Occipital lobe (tissue), 3 donors: Measurements from ENCODE around the gene STK4. TPM values are rescaled to one million over a fixed set of nuclear protein-coding genes. Genes with fewer than 3 reads are reported as not detected.

Experiments
- DNase-seq: peaks from one replicate; lab custom pipeline; 2025; lab: John Stamatoyannopoulos, UW
- small RNA-seq: library from RNA; depleted of rRNA; stranded (forward); fragments of <200 nt; gene quantifications from one replicate; pipeline ENCODE3, GENCODE V24; 2014
- total RNA-seq: library from RNA; depleted of rRNA; stranded (reverse); fragments of >200 nt; gene quantifications from one replicate; pipeline ENCODE4 v1.2.3, GENCODE V29; 2014

The STK4 gene
- total RNA-seq, 1 donor from 2014 or later: 56.6 TPM

- no peak for DNase-seq
These were observed 145.0 kb downstream of the STK4 start for GRCh38 chr20:45111285-45111684.

GRCh38 chr20:45111799-45112471 lies 145.6 kb downstream of the STK4 start:
- DNase-seq: no peak

GRCh38 chr20:45112754-45113153 lies 146.4 kb downstream of the STK4 start:
- DNase-seq: no peak

GRCh38 chr20:45113865-45114264 lies 147.6 kb downstream of the STK4 start:
- no peak for DNase-seq

- DNase-seq: no peak
These were observed 148.4 kb downstream of the STK4 start, which contains the start of gene WFDC5 for GRCh38 chr20:45114465-45115385. TSS of gene WFDC5 (minus strand) at chr20:45115174. CDS start at chr20:45115083, 91 bp downstream.

GRCh38 chr20:45115386-45115774 lies 149.1 kb downstream of the STK4 start:
- no peak for DNase-seq

GRCh38 chr20:45115829-45116228 lies 149.5 kb downstream of the STK4 start:
- DNase-seq: no peak

GRCh38 chr20:45117581-45117980 lies 151.3 kb downstream of the STK4 start:
- no peak for DNase-seq

- no peak for DNase-seq
These were observed 151.7 kb downstream of the STK4 start for GRCh38 chr20:45118028-45118427.

- DNase-seq: no peak
These were observed 153.4 kb downstream of the STK4 start for GRCh38 chr20:45119556-45120266.

- no peak for DNase-seq
These were observed 155.1 kb downstream of the STK4 start for GRCh38 chr20:45121388-45121787.

- no peak for DNase-seq
These were observed 158.1 kb downstream of the STK4 start, which contains the start of gene WFDC12 for GRCh38 chr20:45124365-45124764. TSS of gene WFDC12 (minus strand) at chr20:45124465. CDS start at chr20:45124447, 18 bp downstream.

- no peak for DNase-seq
These were observed 161.8 kb downstream of the STK4 start for GRCh38 chr20:45128099-45128498.

Small RNAs within 50 kb of the gene (small RNA-seq; reads per million reads assigned to genes)
- gene RF00019: not detected

Other genes starting within 250 kb of the STK4 start
- not detected for gene KCNK15, start 220.6 kb upstream of the STK4 start, total RNA-seq
- gene RIMS4, start 156.0 kb upstream of the STK4 start, total RNA-seq: 77.5 TPM
- gene YWHAB, start 80.8 kb upstream of the STK4 start, total RNA-seq: 121 TPM
- 4.4 TPM for gene PABPC1L, start 56.5 kb upstream of the STK4 start, total RNA-seq
- gene TOMM34, start 6.1 kb upstream of the STK4 start, total RNA-seq: 5.0 TPM
- gene KCNS1, start 134.6 kb downstream of the STK4 start, total RNA-seq: 2.7 TPM
- gene WFDC5, start 148.7 kb downstream of the STK4 start, total RNA-seq: not detected
- not detected for gene WFDC12, start 158.0 kb downstream of the STK4 start, total RNA-seq
- not detected for gene PI3, start 208.4 kb downstream of the STK4 start, total RNA-seq
- not detected for gene SEMG1, start 240.5 kb downstream of the STK4 start, total RNA-seq